ENCODE results near the gene DAGLA. TPM values are rescaled to one million over a fixed set of nuclear protein-coding genes. Genes with fewer than 3 reads are reported as not detected.

DAGLA gene
- total RNA-seq, 3 donors from 2014 or later, result 2.4 to 4.5 (median 3.3) TPM

GRCh38 chr11:61697078-61697502 is 16.9 kb downstream of the DAGLA start:
- Histone ChIP-seq H3K36me3 (no peaks in the 10 kb centered on the region), H3K4me3 (peak overlapping the region in 2 of 3 donors; percentile 40 to 62), H3K27ac (peak overlapping the region; percentile 99 to 100), H3K9me3 (no peaks in the 10 kb centered on the region), H3K4me1 (peaks cover 18 to 77% of the 10 kb centered on the region in 2 donors), H3K27me3 (no peaks in the 10 kb centered on the region)
- intact Hi-C loops (cut with DNase I; ENCODE audit: low total_unique reads), result no loop called here
- peak; percentile 92 to 98 for DNase-seq (ENCODE audit: low spot score in 2 of 2)
- TF ChIP-seq POLR2A (IDR thresholded peaks at IDR 0.05), result no peak
- TF ChIP-seq CTCF (IDR thresholded peaks at IDR 0.05), result no peak
- TF ChIP-seq POLR2AphosphoS5 (IDR thresholded peaks at IDR 0.05), result peak; percentile 61 to 87 (median 73)

- Histone ChIP-seq H3K9me3 (no peaks in the 10 kb centered on the region), H3K4me1 (peaks cover 18 to 74% of the 10 kb centered on the region in 2 donors), H3K4me3 (no peak overlapping the region), H3K27me3 (no peaks in the 10 kb centered on the region), H3K36me3 (no peaks in the 10 kb centered on the region), H3K27ac (peak overlapping the region; percentile 80 to 100)
- DNase-seq (ENCODE audit: low spot score in 2 of 2), result no peak
- intact Hi-C loops (cut with DNase I; ENCODE audit: low total_unique reads), result no loop called here
- no peak for TF ChIP-seq POLR2A (IDR thresholded peaks at IDR 0.05)
- TF ChIP-seq POLR2AphosphoS5 (IDR thresholded peaks at IDR 0.05), result no peak
- no peak for TF ChIP-seq CTCF (IDR thresholded peaks at IDR 0.05)
Measured at GRCh38 chr11:61697764-61698163, 17.6 kb downstream of the DAGLA start.

GRCh38 chr11:61698173-61698948 is 18.2 kb downstream of the DAGLA start:
- DNase-seq (ENCODE audit: low spot score in 2 of 2), result no peak
- H3K4me1 ChIP-seq, result peaks cover 18 to 74% of the 10 kb centered on the region in 2 donors
- H3K27ac ChIP-seq, result peak overlapping the region; percentile 80 to 100
- no peak overlapping the region for H3K4me3 ChIP-seq
- no peaks in the 10 kb centered on the region for H3K9me3 ChIP-seq
- intact Hi-C loops (cut with DNase I; ENCODE audit: low total_unique reads), result no loop called here
- H3K27me3 ChIP-seq, result no peaks in the 10 kb centered on the region
- no peaks in the 10 kb centered on the region for H3K36me3 ChIP-seq
- TF ChIP-seq POLR2A (IDR thresholded peaks at IDR 0.05) (no peak), POLR2AphosphoS5 (IDR thresholded peaks at IDR 0.05) (no peak), CTCF (IDR thresholded peaks at IDR 0.05) (no peak)

GRCh38 chr11:61699737-61700160 is 19.6 kb downstream of the DAGLA start:
- H3K9me3 ChIP-seq, result no peaks in the 10 kb centered on the region
- no peak overlapping the region for H3K4me3 ChIP-seq
- no peaks in the 10 kb centered on the region for H3K27me3 ChIP-seq
- TF ChIP-seq POLR2A (IDR thresholded peaks at IDR 0.05) (no peak), POLR2AphosphoS5 (IDR thresholded peaks at IDR 0.05) (no peak), CTCF (IDR thresholded peaks at IDR 0.05) (no peak)
- no peaks in the 10 kb centered on the region for H3K36me3 ChIP-seq
- DNase-seq (ENCODE audit: low spot score in 2 of 2), result peak; percentile 71 to 75
- peak overlapping the region; percentile 79 to 100 for H3K27ac ChIP-seq
- peaks cover 18 to 61% of the 10 kb centered on the region in 2 donors for H3K4me1 ChIP-seq
- intact Hi-C loops (cut with DNase I; ENCODE audit: low total_unique reads), result no loop called here

- Histone ChIP-seq H3K4me1 (peaks cover 18 to 56% of the 10 kb centered on the region in 2 donors), H3K36me3 (no peaks in the 10 kb centered on the region), H3K27me3 (no peaks in the 10 kb centered on the region), H3K27ac (peak overlapping the region; percentile 79 to 100), H3K9me3 (no peaks in the 10 kb centered on the region), H3K4me3 (no peak overlapping the region)
- DNase-seq (ENCODE audit: low spot score in 2 of 2), result peak in 1 of 2 donors; percentile 45
- intact Hi-C loops (cut with DNase I; ENCODE audit: low total_unique reads), result no loop called here
- TF ChIP-seq POLR2A (IDR thresholded peaks at IDR 0.05) (no peak), CTCF (IDR thresholded peaks at IDR 0.05) (no peak), POLR2AphosphoS5 (IDR thresholded peaks at IDR 0.05) (no peak)
Measured at GRCh38 chr11:61700212-61700611, 20.0 kb downstream of the DAGLA start.
